ENCODE results near the gene LZTS2. TPM values are rescaled to one million over a fixed set of nuclear protein-coding genes. Genes with fewer than 3 reads are reported as not detected.

LZTS2 gene
- total and polyA plus RNA-seq, 2 of the 8 experiments (the other 6 are each of a cell fraction or from before 2014, with no cell fraction given), result 75.7 to 99.5 TPM

- TF ChIP-seq KDM5A (IDR thresholded peaks at IDR 0.05; ENCODE audit: low read length) (no peak), RAD21 (IDR thresholded peaks at IDR 0.05 in 1 of 2, conservative IDR thresholded peaks at IDR 0.05 in 1 of 2; ENCODE audit: low read depth in 2 of 2, low read length in 2 of 2) (peak; percentile 22 to 50; a peak in 2 of 4 replicates), MAX (IDR thresholded peaks at IDR 0.05) (peak; percentile 68), USF2 (IDR thresholded peaks at IDR 0.05; ENCODE audit: low read length) (no peak), NANOG (IDR thresholded peaks at IDR 0.05; ENCODE audit: insufficient read depth, low read depth, low read length, poor library complexity, severe bottlenecking) (no peak), ZNF274 (IDR thresholded peaks at IDR 0.05; ENCODE audit: borderline replicate concordance, extremely low read depth, low read length) (no peak)
Observed at GRCh38 chr10:100998991-100999741, 442 bp upstream of the LZTS2 start (continued).
